Fibroblast of lung (primary cell): Measurements from ENCODE around the gene PHF21A.

Source experiments
- CTCF ChIP-seq, 2 donors: IDR thresholded peaks in 1 of 2; conservative IDR thresholded peaks in 1 of 2; 1 replicate in 1 of 2; 2 replicates in 1 of 2; pipeline ENCODE4 v1.5.1; 2011 to 2012; ENCODE audit warnings: low read length in 2 of 2, control low read depth in 1 of 2, inconsistent platforms in 1 of 2, low read depth in 1 of 2, mild to moderate bottlenecking in 1 of 2
- EZH2 ChIP-seq: IDR thresholded peaks from 2 replicates; pipeline ENCODE4 v1.5.1; 2012; ENCODE audit warnings: low read length, control low read depth, mild to moderate bottlenecking; ENCODE audit errors: missing control alignments

- no peak for TF ChIP-seq CTCF (conservative IDR thresholded peaks at IDR 0.05 in 1 of 2, IDR thresholded peaks at IDR 0.05 in 1 of 2; ENCODE audit: low read depth in 1 of 2, low read length in 2 of 2)
- no peak for TF ChIP-seq EZH2
These were observed 94.5 kb downstream of the PHF21A start for GRCh38 chr11:46026606-46027293.
